HG03139 (cell line): ENCODE data around the gene POLR2L.
A peak's percentile ranks its signal among the peaks of the same experiment; 100 is the strongest.

Experiments
- ATAC-seq: cut with Tn5 transposase; IDR thresholded peaks from one replicate; pipeline ENCODE4 v1.9.1; 2021; ENCODE audit not compliant: unreplicated experiment

Gene POLR2L

GRCh38 chr11:842370-843002 is at the start of gene POLR2L, which contains the start of gene TSPAN4:
TSS of gene POLR2L (minus strand) at chr11:842529. CDS start at chr11:842508, 21 bp downstream.
TSS of gene TSPAN4 (plus strand) at chr11:842852. CDS start at chr11:850305, 7,453 bp downstream.
- peak; percentile 48 for ATAC-seq

DNA sequence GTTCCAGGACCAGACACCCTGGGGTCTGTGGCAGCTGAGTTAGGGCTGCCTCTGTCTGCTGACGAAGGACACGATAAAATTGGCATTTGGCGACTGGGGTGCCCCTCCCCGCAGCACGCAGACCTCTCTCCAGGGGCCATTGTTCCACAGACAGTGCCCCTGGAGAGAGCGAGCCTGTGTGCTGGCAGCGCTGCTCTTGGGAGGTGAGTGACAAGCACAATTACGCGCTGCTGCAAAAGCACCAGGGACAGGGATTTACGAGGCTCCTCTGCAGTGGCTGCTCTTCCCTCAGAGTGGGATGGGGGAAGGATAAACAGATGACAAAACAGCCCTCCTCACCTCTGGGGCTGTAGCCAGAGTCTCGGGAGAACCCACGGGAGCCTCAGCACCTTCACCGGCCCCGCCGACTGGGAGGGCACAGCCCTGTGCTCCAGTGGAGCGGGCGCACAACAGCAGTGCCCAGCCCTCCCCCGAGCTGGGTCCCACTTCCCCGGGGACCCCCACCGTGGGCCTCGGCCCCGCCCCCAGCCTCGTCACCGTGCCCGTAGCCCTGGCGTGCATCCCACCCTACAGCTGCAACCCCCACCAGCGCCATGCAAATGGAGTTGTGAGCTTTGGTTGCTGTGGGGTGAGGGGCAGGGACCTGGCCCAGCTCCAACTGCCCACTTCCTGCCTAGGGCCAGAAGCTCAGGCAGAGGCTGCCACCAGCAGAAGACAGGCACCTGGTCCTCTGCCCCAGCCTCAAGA is 48.6 kb upstream of the POLR2L start:
- ATAC-seq = no peak

- no peak for ATAC-seq
Measured at GRCh38 chr11:889687-890475, 47.6 kb upstream of the POLR2L start.

DNA sequence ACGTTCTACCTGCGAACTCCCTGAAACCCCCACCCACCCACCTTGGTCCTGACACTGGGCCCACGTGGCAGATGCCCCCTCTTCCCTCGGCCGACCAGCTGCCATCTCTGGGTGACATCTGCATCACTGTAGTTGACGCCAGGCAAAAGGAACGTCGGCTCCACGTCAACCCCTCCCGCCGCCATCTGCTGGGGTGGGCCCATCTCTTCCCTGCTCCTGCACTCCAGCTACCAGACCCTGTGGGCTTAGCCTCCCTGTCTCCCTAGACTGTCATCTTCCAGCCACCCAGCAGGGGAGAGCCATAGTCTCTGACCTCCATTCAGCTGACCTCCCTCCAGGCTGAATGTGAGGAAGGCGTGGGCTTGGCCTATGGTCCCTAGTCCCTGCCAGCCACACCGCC is 46.9 kb upstream of the POLR2L start:
- no peak for ATAC-seq

DNA sequence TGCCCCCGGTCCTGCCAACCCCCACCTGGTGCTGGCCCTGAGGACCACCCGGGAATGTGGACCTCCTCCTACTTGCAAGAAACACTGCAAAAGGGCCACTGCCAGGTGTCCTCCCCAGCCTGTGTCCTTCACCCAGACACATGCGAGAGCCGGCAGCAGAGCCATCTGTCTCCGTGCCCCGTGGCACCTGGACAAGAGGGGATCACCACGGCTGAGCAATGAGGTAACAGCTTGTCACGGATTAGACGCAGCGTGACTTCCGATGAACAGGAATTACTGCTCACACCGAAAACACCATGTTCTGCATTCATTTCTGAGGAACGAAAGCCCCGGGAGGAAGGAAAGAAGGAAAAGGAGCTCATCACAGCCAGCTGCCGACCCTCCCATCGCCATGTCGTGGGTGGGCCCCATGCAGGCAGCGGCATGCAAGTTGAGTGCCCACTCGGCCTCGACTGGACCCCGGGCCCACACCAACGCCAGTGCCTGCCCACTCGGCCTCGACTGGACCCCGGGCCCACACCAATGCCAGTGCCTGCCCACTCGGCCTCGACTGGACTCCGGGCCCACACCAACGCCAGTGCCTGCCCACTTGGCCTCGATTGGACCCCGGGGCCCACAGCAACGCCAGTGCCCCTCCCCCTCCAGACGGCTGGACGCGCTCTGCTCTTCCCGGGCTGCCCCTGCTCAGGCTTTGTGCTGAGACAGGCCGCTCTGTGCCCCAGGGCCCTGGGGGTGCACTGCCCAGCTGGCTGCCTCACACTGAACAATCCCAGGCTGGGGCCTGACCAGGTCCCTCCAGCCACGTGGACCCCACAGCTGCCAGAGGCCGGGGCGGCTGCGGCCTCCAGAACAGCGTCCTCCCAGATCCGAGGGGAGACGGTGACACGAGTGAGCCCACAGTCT is 46.2 kb upstream of the POLR2L start:
- no peak for ATAC-seq

DNA sequence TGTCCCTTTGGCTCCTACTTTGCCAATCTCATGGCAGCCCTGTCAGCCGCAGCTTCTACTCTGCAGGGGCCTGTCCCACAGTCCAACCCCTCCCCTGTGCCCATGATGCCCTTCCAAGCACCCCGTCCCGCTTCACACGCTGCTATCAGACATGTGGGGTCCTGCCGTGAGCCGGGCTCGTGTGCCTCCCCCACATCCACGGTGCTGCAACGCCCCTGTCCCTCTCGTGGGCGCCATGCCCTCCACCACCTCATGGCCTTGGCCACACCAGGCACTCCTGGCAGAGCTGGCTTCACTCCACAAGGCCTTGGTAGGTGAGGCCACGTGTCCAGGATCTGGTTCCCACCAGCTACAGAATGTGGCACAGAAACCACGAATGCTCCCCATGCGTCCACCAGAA is 45.3 kb upstream of the POLR2L start:
- no peak for ATAC-seq

- ATAC-seq = no peak
Measured at GRCh38 chr11:886568-886967, 44.2 kb upstream of the POLR2L start.

GRCh38 chr11:884578-885070 is 42.3 kb upstream of the POLR2L start:
- ATAC-seq = no peak

DNA sequence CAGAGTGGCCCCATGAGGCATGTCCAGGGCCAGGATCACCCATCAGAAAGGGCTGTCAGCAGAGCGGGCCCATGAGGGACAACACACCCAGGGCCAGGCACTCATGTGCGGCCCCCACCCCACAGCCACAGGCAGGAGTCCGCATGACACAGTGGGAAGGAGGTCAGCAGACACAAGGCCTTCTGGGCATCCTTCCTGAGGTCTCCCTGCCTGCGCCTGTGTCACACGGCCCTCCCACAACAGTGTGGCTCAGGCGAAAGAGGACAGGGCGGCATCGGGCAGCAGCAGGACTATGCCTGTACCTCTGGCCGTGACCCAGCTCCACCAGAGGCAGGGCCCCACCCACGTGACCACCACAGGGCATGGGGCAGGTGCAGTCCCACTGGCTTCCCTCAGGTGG is 41.2 kb upstream of the POLR2L start:
- no peak for ATAC-seq

GRCh38 chr11:882596-882995 is 40.3 kb upstream of the POLR2L start:
- no peak for ATAC-seq

- no peak for ATAC-seq
Measured at GRCh38 chr11:880447-880846, 38.1 kb upstream of the POLR2L start.

DNA sequence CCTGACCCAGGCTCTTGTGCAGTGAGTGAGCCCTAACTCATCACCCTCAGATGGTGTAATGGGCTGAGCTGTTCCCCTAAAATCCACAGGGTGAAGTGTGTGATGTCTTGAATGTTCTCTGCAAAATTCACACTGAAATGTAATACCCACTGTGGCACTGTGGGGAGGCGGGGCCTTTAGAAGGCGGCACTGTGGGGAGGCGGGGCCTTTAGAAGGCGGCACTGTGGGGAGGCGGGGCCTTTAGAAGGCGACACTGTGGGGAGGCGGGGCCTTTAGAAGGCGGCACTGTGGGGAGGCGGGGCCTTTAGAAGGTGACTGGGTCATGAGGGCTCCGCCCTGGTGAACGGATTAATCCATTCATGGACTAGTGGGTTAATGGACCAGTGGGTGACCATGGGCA is 35.2 kb upstream of the POLR2L start:
- ATAC-seq = no peak

- no peak for ATAC-seq
Measured at GRCh38 chr11:876545-876944, 34.2 kb upstream of the POLR2L start.

DNA sequence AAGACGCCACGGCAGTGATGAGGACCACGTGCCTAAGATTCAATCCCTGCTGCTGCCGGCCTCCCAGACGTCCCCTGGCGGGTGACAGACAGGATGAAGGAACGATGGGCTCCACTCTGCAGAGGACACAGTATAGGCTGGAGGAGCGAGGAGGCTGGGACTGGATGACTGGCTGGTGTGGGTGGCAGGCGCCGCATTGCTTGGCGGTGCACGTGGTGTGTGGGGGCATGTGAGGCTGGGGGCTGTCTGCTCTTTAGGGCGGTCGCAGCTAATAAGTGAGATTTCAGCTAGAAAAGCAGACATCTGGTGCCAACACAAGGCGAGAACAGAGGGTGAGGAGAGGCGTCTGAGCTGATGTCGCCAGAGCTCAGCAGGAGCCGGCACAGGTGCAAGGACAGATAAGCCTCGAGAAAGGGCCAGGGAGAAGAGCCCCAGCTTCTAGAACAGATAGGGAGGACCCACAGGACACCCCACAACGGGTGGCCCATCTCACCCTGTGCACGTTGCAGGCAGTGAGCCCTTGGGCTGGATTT is 33.5 kb upstream of the POLR2L start:
- no peak for ATAC-seq

DNA sequence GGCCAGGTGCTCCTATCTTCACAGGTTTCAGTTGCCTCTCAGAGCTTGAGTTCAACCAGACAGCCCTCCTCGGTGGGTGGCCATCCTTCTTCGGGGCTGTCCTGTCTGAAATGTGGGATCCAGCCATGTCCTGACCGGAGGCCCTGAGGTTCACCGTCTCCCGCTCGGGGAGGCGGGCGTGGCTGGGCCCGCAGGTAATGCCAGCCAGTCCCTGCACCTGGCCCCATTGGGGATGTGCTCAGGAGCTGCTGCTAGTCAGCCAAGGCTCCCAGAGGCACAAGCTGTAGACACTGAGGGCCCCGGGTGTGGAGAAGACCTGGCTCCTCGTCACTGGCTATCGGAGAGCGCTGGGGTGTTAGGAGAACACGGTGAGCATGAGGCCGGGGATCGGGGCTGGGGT is 32.9 kb upstream of the POLR2L start:
- no peak for ATAC-seq

DNA sequence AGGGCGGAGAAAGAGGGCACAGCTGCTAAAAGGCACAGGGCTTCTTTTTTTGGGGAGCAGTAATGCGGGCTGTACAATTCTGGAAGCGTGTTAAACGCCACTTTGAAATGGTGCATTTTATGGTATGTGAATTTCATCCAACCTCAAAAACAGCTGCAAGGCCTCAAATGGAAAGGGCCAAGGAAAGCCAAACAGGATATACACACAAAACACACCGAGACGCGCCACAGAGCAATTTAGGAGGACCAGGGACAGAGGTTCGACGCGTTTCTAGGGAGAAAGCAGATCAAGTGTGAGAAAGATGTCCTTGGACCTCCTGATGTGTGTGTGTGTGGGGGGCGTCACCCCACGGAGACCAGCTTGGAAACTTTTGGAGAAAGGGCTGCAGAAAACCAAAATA is 31.4 kb upstream of the POLR2L start:
- ATAC-seq = no peak

GRCh38 chr11:872799-873198 is 30.5 kb upstream of the POLR2L start:
- no peak for ATAC-seq

DNA sequence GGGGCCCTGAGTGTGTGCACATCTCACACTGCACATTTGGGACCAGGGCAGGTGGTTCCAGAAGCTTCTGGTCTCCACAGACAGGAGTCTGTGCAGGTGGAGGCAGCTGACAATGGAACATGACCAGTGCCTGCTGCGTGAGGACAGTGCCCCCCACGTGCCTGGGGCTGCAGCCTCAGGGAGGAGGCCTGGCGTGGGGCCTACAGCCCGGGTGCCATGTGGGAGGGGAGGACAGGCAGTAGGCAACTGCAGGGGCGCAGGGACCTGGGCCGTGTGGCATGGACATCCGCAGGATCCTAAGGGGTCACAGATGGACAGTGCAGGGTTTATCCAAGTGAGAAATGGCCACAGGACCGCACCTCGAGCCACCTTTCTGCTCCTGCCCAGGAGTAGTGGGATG is 29.1 kb upstream of the POLR2L start:
- no peak for ATAC-seq

DNA sequence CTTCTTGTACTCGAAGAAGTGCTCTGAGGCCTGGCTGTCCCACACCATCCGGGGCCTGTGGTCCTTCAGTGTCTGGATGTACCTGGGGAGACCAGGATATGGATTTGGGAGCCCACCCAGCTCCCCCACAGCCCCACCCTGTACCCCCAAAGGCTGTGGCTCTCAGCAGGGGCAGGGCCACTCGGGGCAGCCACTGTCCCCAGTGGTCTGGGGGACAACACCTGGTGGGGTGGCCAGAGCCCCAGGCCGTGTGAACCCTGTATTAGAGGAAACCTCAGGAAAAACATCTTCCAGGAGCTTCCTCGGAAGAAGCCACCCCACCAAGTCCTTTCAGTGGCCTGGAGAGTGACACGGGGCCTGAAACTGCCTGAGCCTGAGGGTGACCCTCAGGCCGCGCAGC is 28.1 kb upstream of the POLR2L start:
- ATAC-seq = no peak

DNA sequence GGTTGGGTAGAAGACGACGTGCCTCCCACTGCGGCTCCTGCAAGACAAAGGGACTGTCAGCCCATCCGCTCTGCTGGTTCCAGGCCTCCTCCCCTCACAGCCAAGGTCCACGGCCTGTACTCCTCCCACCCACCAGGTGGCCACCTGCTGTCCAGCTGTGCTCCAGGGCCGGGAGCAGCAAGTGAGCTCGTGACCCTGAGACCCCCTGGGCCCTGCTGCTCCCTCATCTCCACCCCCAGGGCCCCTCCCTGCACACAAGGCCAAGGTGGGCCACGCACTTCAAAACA is 27.7 kb upstream of the POLR2L start:
- no peak for ATAC-seq
